ENCODE measurements around the gene SIRT5.

DNA sequence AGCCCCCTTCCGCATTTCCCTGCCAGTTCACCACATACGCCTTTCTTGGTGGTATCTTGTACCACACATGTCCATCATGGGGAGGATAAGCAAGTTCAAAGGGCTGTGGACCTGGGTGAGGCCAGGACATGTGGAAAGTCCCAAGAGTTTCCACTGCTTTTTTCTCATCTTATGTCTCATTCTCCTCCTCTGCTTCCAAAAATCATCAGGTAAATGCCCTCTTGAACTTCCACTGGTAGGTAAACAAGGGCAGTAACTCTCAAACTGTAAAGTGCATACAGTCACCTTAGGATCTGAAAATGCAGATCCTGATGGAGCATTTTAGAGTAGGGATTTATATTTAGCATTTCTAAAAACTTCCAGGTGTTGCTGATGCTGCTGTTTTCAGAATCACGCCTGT, 7.9 kb upstream of the SIRT5 start:
- no peak for TF ChIP-seq POLR2AphosphoS5 (IDR thresholded peaks at IDR 0.05; ENCODE audit: borderline replicate concordance, low read depth, low read length)
- no peak for TF ChIP-seq EZH2 (IDR thresholded peaks at IDR 0.05)
- TF ChIP-seq FOXP2 (optimal IDR thresholded peaks at IDR 0.05; ENCODE audit: control extremely low read depth, extremely low read length, insufficient read depth), result no peak

All from SK-N-MC (cell line).